GM19438 (cell line): ENCODE results near the gene BCAR3.
"Not testable (repeated sequence)": the region's sequence is repeated elsewhere in the genome, so short reads cannot be mapped to it uniquely, and the experiment has no call there.

Experiments used
- ATAC-seq: cut with Tn5 transposase; IDR thresholded peaks from one replicate; pipeline ENCODE4 v1.9.1; 2021; ENCODE audit warnings: low read depth; ENCODE audit not compliant: unreplicated experiment

Gene BCAR3

DNA sequence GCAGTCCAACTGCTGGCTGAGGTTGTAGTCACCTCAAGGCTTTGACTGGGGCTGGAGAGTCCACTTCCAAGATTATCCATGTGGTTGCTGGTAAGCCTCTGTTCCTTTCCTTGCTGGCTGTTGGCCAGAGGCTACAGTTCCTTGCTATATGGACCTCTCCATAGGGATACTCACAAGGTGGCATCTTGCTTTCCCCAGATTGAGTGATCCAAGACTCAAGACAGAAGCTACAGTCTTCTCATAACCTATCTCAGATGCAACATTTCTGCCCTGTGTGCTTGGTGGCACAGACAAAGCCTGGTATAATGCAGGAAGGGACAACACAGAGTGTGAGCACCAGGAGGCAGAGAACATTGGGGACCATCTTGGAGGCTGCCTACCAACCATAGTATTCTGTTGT, 121.9 kb downstream of the BCAR3 start:
- no peak for ATAC-seq

DNA sequence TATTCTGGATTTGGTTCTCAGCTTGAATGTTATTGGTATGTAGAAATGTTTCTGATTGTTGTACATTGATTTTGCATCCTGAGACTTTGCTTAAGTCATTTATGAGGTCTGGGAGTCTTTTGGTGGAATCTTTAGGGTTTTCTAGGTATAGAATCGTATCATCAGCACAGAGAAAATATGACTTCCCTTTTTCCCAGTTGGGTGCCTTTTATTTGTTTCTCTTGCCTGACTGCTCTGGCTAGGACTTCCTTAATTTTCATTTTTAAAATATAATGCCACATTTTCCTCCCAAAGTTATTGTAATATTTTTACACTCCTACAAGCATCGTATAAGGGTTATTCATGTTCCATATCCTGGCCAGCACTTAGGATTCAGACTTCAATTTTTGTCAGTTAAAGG, 122.6 kb downstream of the BCAR3 start:
- no peak for ATAC-seq

DNA sequence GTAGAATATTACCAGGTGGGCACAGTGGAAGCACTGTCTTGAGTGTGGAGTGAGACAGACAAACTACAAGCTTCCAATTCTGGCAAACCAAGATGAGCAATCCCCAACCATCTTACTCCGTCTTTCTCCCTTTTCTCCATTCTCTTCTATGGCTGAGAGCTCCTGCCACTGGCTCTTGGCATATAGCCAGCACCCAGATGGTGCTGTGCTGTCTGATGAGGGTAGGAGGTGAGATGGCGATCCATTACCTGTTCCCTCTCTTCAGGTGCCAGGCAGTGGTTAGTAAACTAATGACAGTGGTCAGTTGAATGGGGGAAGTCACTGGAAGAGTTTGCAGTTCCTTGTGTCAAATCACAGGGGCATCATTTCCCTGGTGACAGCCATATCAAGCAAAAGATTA, 125.3 kb downstream of the BCAR3 start:
- ATAC-seq: no peak

DNA sequence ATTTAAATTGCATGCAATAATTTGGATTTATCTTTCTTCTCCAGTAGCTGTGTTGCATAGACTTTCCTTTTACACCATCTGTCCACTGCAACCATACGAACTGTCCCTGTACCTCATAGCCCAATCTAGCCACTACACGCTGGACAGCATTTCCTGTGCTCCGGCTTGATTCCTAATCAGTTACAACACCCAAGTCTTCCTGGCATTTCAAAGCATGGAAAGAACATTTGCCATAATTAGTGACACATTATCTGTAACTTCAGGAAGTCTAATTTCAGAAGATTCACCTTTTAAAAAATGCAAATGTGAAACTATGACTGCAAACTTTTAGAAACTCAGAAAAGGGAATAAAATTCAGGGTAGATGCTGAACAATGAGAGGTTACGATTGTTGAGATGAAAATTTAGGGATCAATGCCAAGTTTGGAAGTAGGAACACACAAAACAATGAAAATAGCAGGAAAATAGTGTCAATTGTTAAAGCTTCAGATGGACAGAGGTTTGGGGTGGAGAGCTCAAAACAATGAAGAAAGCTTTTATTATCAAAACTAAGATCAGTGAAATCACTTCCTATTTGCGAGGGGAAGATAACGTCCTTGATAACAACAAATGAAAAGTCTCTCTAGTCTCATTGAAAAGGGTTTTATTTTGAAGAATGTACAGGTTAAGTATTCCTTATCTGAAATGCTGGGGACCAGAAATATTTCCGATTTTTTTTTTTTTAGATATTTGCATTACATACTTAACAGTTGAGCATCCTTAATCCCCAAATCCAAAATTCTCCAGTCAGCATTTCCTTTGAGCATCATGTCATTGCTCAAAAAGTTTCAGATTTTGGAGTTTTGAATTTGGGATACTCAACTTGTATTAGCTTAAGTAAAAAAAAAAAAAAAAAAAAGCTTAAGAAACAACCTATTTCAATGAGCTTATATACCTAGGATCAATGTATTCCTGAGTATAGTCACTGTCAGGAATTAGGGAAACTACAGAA, 126.5 kb downstream of the BCAR3 start:
- ATAC-seq: no peak

DNA sequence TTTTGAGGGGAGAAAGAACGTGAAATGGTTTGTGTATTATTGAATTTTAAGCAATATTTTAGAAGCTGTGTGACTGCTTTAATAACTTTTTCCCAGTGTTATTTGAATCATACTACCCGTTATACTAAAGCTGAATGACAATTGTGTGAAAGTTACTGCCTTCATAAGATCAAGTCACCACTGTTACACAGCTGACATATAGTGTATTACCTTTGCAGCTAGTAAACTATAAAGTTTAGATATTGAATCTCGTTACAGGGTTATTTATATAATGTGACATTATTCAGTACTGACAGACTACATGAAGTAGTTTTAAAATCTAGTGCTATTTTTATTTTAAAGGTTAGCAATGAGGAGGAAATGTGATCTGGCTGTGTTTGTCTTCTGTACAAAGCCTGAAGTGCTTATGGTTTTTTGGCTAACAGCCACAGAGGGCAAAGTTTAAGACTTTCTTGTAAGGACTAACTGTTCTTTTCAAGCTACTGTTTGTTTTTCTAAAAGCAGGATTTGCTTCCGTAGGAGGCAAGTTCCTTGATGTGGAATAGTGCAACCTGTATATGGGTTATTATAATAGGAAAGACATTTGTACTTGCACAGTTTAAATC, 127.6 kb downstream of the BCAR3 start:
- ATAC-seq: not testable (repeated sequence)

DNA sequence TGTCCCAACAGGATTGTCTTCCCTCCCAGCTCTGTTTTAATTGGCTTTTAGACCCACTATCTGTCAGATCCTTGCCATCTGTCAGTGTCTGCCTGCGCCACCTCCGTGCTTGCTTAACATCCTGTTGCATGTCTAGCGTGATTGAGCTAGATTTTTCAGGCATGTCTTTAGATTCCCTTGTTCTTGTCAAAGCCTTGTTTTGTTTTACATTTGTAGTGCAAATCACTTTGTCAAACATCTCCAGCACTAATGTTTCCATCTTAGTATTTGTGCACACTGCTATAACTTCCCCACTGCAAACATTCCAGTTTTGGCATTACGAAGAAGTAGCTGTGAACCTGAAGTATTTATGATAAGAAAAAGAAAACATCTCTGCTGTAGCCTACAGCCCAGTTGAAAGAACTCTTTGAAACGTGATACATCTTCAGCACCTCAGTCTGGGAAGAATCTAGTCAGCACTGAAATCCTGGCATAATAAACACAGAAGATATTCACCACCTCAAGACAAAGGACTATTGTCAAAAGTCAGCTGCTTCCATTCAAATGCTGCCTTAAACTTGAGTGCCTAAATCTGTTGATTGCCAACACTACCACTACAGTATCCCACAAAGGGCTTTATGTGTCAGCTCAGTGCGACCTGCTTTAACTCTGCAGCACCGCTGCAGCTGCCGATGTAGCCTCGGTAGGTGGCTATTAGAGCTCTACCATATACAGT, 128.7 kb downstream of the BCAR3 start:
- no peak for ATAC-seq

DNA sequence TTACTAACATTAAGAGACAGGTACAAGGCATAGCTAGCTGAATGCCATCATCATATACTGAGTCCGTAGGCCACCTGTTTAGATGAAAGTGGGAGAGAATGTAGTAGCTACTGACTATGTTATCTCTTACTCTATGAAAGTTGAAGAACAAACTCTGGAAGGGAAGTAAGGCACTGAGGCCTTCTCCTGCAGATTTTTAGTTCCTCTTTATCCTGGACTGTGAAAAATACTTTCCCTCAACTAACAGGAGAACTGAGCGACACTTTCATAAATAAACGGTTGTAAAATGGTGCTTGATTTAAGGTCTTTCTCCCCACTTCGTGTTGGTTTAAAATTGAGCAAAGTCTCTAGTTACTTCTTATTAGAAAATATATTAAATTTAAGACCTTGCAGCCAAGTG, 131.8 kb downstream of the BCAR3 start:
- no peak for ATAC-seq

DNA sequence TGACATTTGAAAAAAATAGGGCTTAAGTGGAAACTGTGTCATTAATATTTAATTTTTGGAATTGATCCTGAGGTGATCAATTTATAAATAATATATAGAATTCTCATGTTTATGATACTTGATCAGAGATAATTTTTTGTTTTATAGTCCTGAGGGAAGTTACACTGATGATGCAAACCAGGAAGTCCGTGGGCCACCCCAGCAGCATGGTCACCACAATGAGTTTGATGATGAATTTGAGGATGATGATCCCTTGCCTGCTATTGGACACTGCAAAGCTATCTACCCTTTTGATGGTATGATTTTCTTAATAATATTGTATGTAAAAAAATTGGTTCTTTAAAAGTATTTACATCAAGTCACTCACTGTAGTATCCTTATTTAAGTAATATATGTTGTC, 132.5 kb downstream of the BCAR3 start:
- no peak for ATAC-seq

DNA sequence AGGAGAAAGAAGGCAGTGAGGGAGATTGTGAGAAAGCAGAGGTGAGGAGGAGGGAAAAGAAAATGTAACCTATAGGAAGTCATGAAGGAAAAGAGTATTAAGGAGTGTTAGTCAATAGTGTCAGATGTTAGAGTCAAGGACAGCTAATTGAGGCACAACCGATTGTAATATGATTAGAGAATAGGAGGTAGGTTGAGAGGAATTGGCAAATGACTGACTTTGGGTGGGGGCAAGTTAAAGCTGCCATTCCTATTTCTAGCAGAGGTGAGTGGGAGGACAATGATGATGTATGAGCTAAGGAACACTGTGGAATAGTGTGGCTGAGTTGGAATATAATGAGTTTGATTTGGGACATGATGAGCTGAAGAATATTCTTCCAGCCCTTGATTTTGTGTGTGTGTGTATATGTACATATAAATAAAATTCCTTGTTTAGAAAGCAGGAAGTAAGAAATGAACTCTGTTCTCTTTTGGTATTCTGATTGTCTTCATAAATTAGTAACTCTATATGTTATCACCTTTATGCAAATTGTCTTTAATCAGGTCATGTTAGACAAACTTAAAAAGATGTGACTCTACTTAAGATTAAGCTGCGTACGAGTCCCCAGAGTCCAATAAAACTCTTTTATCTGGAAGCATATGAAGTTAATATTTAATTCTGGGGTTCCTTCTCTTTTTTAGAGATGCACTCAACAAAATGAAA, 135.3 kb downstream of the BCAR3 start:
- no peak for ATAC-seq

DNA sequence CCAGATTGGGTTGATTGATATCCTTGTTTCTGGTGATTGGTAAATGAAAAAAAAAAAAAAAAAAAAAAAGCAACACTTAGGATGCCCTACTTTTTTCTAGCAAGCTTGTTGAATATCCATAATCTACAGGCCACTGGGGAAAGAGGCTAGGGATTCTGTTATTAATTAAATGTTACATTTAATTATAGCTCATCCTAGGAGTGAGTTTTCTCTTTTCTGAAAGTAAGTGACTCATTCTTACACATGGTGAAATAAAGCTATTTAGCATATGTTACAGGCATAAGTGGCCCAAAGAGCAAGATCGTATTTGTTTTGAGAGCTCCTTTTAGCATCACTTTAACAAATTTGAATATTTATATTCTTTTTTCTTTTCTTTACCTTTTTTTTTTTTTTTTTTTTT, 139.2 kb downstream of the BCAR3 start:
- ATAC-seq: no peak

DNA sequence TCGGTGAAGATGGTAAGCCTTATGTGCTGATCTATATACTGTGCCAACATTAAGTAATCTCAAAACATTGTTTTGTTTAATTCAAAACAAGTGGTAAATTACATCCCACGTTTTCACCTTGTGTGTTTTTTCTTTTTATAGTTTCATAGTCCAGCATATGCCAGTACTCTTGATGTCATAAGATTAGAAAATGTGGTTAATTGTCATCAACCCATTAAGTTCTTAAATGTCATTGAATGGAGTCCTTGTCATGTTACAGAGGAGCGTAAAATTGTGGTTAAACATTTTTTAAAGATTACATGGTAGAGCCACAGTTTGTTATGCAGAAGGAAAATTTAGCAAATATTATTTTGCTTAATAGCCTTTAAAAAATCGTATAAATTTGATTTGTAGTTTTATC, 140.6 kb downstream of the BCAR3 start:
- no peak for ATAC-seq

DNA sequence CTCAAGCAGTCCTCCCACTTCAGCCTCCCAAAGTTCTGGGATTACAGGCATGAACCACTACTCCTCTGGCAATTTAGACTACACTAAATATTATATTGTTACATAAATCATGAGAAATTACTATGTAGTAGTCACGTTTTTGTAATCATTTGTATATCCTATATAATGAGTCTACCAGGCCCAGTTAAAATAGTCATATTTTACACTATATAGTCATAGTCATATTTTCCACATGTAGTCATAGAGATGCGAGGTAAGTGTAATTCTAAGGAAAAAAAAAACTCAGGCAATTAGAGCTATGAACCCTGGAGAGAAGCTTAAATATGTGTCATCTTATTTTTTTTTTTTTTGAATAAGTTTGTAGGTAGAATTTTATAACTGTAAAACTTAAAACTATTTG, 143.7 kb downstream of the BCAR3 start:
- ATAC-seq: no peak

DNA sequence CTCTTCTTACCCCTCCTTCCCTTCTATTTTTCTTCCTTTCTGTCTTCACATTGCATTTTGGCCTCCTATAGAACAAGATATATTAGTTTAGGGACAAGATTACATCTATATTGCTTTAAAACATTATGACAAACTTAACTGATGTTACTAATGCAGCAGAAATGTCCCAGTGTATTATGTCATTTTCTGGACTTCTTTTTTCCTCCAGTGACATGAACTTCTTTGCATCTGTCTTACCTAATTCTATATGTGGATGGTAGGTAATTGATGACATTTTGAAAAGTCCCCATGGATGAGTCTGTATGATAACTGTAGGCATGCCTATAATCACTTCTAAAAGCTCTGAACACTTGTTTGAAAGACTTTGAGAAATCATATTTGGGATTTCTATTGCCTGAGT, 144.2 kb downstream of the BCAR3 start:
- no peak for ATAC-seq

DNA sequence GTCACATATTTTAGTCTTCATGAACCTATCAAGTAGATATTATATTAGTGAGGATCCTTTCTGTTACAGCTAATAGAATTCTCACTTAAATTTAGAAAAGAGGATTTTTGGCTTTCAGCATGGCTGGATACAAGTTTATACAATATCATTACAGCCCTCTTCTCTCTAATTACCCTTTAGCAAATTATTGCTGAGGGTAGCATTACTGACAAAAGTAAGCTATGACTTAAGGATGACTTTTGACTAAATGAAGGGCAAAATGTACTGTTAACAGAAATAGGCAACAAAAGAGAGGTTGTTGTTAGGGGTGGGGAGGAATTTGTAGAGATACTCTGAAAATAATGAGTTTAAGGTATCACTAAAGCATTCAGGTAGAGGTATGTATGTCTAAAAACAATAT, 148.0 kb downstream of the BCAR3 start:
- ATAC-seq: no peak

DNA sequence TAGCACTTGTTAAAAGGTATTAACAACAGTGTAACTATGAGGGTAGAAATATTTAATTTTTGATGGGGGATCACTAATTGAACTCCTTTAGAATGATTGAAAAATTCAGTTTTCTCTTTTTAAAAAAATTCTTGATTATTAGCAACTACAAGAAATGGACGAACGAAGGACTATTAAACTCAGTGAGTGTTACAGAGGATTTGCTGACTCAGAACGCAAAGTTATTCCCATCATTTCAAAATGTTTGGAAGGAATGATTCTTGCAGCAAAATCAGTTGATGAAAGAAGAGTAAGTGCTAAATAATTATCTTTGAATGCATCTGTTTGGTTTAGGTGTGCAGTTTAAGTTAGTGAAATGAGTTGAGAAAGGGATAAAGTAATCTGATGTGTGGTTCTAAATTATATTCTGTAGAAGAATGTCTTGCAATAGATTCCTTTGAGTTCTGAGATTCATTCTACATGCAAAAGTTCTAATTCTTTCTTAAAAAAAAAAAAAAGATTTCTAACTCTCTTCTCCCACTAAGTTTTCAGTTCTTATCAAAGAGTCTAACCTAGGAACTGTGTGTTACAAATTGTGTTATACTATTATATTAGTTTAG, 148.8 kb downstream of the BCAR3 start:
- no peak for ATAC-seq

DNA sequence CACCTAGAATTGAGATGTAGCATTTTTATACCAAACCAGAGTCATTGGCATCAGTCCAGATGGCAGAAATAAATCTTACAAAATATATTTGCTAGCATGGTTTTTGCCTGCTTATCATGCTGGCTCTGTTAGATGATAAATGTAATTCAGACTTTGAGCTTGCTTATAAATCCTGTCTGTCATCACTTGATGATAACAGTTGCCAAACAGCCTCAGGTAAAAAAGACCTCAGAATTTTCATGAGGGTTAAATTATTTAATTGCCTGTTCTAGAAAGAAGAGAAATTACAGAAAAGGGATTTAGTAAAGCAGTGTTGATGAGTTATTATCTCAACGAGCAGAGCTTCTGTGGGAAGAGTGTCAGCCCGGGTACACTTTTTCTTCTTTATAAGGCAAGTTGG, 150.4 kb downstream of the BCAR3 start:
- no peak for ATAC-seq

DNA sequence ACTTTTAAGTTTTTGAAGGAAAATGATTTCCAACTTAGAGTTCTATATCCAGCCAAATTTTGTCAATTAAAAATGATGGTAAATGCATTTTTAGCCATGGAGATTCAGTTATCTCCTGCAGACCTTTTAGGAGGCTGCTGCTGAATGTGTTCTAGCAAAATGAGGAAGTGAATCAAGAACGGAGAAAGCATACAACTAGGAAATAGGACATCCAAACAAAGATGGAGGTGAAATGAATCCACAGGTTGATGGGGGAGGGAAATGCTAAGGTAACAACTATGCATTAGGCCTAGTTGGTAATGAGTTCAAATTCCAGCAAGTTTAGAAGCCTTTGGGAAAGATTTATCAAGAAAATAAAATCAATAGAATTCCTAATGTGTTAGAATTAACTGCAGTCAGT, 153.2 kb downstream of the BCAR3 start:
- no peak for ATAC-seq

DNA sequence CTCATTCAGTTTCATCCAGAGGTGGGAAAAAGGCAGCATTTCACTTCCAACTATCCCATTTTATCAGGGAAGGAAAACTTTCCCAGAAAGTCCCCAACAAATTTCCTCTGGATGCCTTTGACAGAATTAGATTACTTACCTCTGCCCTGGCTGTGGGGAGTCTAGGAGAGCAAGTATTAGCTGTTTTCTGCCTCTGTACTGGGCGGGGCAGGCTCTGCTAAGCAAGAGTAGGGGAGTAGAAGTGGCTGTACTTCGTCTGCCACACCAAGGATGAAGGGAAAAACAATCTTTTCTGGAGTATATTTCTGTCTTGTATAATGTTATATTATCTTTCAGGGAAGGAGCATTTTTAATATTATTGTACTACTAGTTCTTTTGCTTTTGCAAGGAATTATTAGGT, 155.2 kb downstream of the BCAR3 start:
- ATAC-seq: no peak

DNA sequence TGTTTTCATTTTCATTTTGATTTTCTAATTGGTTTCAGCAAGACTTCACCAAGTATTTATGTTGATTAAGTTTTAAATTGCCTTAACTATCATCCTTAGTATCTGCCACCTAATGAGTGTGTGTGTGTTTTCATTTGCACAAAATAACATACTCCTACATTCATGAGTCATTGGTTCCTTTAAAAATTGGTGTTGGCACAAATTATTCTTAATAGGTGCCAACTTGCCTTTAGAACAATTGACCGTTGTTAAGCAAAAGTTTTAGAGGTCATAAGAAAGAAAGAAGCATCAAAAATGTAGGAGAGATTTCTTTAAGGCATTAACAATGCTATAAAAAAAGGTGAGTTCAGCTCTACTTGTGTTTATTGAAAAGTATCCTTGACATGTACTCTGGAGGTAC, 156.2 kb downstream of the BCAR3 start:
- no peak for ATAC-seq

DNA sequence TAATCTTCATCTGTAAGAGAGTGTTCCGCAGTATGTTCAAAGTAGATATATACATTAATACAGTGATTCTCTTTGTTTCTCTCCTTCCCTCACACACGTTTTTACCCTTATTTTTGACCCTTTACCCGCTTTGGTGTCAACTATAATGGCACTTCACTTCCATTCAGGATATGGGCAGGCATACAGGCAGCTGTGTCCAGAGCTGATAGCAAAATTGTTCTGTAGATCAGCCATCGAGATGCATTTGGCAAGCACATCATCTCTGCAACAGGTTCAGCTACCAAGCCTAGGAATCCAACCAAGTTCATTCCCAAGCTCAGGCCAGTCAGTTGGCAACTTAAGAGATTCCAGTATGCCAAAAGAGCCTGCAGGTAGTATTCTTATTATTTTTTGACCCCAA, 158.9 kb downstream of the BCAR3 start:
- ATAC-seq: no peak

DNA sequence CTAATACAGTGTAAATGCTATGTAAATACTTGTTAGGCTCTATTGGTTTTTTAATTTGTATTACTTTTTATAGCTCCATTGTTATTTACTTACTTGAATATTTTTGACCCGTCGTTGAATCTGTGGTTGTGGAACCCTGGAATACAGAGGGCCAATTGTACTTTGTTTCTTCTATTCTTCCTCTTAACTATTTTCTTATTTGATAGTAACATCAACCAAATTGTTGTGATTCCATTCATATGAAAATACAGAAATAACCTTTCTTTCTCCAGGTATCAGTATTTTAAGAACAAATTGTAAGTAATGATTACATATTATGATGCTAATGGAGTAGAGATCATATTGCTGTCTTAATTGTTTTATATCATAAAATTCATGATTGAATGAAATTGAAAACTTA, 160.0 kb downstream of the BCAR3 start:
- ATAC-seq: no peak
